GM12892 (cell line): ENCODE results near the gene TSPEAR.

Source experiments
- POLR2A ChIP-seq: IDR thresholded peaks from 2 replicates; pipeline ENCODE4 v1.6.1; 2011; ENCODE audit warnings: low read depth, low read length, control low read depth
- POLR2AphosphoS5 ChIP-seq: IDR thresholded peaks from 2 replicates; pipeline ENCODE4 v1.6.1; 2011; ENCODE audit warnings: low read depth, low read length, control low read depth

GRCh38 chr21:44594406-44594916 is 116.9 kb downstream of the TSPEAR start:
- TF ChIP-seq POLR2AphosphoS5 (no peak), POLR2A (no peak)
